Endodermal cell (in vitro differentiated cells): Measurements from ENCODE around the gene ANXA3. TPM values are rescaled to one million over a fixed set of nuclear protein-coding genes. Genes with fewer than 3 reads are reported as not detected.

Experiments used
- DNase-seq: peaks from one replicate; pipeline ENCODE4 v3.0.0-alpha.2; 2017
- H3K27ac ChIP-seq: 2 replicates; pipeline ENCODE4 v1.5.1; 2013; ENCODE audit warnings: mild to moderate bottlenecking, low read depth, low read length, moderate library complexity
- H3K27me3 ChIP-seq: 2 replicates; pipeline ENCODE4 v1.6.1; 2013; ENCODE audit warnings: mild to moderate bottlenecking, low read length, moderate library complexity; ENCODE audit not compliant: insufficient read depth, control insufficient read depth, poor library complexity, severe bottlenecking
- H3K36me3 ChIP-seq: 2 replicates; pipeline ENCODE4 v1.7.0; 2013; ENCODE audit warnings: mild to moderate bottlenecking, low read length, moderate library complexity; ENCODE audit not compliant: control insufficient read depth, insufficient read depth
- H3K4me1 ChIP-seq: one replicate; pipeline ENCODE4 v1.7.0; 2013; ENCODE audit warnings: low read length; ENCODE audit not compliant: control insufficient read depth, insufficient read depth
- H3K4me3 ChIP-seq: 2 replicates; pipeline ENCODE4 v1.5.1; 2013; ENCODE audit warnings: mild to moderate bottlenecking, low read length, moderate library complexity
- H3K9ac ChIP-seq: 2 replicates; pipeline ENCODE4 v1.6.1; 2013; ENCODE audit warnings: mild to moderate bottlenecking, low read length, moderate library complexity; ENCODE audit not compliant: poor library complexity, severe bottlenecking; ENCODE audit errors: extremely low read depth
- H3K9me3 ChIP-seq: 2 replicates; pipeline ENCODE4 v1.6.1; 2013; ENCODE audit warnings: mild to moderate bottlenecking, low read length, moderate library complexity; ENCODE audit not compliant: control insufficient read depth
- H3K27ac Mint-ChIP-seq: 2 replicates; pipeline ENCODE4 v1.8.0; 2020; ENCODE audit warnings: mixed read lengths
- H3K27me3 Mint-ChIP-seq: 2 replicates; pipeline ENCODE4 v1.8.0; 2021; ENCODE audit warnings: mild to moderate bottlenecking, mixed read lengths; ENCODE audit not compliant: insufficient read depth
- H3K36me3 Mint-ChIP-seq: 2 replicates; pipeline ENCODE4 v1.8.0; 2020; ENCODE audit warnings: low read depth, mixed read lengths
- H3K4me1 Mint-ChIP-seq: 2 replicates; pipeline ENCODE4 v1.8.0; 2020; ENCODE audit warnings: mixed read lengths
- H3K4me3 Mint-ChIP-seq: 2 replicates; pipeline ENCODE4 v1.8.0; 2020; ENCODE audit warnings: mild to moderate bottlenecking, moderate library complexity, mixed read lengths
- H3K9me3 Mint-ChIP-seq: 2 replicates; pipeline ENCODE4 v1.8.0; 2020; ENCODE audit warnings: mild to moderate bottlenecking, mixed read lengths
- CTCF ChIP-seq: fragments of 200-600 bp; sonication (generic); conservative IDR thresholded peaks from 2 replicates; pipeline ENCODE4 v1.5.0; 2021; ENCODE audit warnings: antibody characterized with exemption, mild to moderate bottlenecking
- WGBS, 2 experiments: methylation state at CpG; one replicate each; pipeline versions ENCODE4 v1.1.5 to v1.1.7; 2013; ENCODE audit warnings: missing lambda C conversion rate in 2 of 2, mixed read lengths in 1 of 2; ENCODE audit not compliant: insufficient coverage in 1 of 2, insufficient read length in 1 of 2; 5-methylcytosine and 5-hydroxymethylcytosine counted together
- total RNA-seq, 2 donors: library from RNA; stranded (reverse); fragmentation: NEBNext Ultra II Directional in 1 of 2; extraction: Animal tissue kit (Norgen Biotek cat#: 25700) in 1 of 2; gene quantifications; 2 replicates in 1 of 2; 3 replicates in 1 of 2; pipeline ENCODE4 v1.2.1, GENCODE V29; 2021

Gene ANXA3
- total RNA-seq, 2 donors from 2014 or later = 25.5 to 43.9 TPM

- WGBS, 2 experiments = 93 to 97% methylated on average over 4 of the region's 4 CpGs
- Histone ChIP-seq H3K27ac (no peak overlapping the region), H3K9ac (no peak overlapping the region), H3K9me3 (no peaks in the 10 kb centered on the region), H3K4me1 (peaks cover 7% of the 10 kb centered on the region), H3K4me3 (peak overlapping the region; percentile 37), H3K36me3 (no peaks in the 10 kb centered on the region), H3K27me3 (no peaks in the 10 kb centered on the region)
- H3K4me3 Mint-ChIP-seq = no peak overlapping the region
- DNase-seq = no peak
- H3K27ac Mint-ChIP-seq = no peak overlapping the region
- peaks cover 22% of the 10 kb centered on the region for H3K4me1 Mint-ChIP-seq
- H3K27me3 Mint-ChIP-seq = peaks cover 2% of the 10 kb centered on the region
- H3K9me3 Mint-ChIP-seq = no peaks in the 10 kb centered on the region
- no peak for TF ChIP-seq CTCF
- no peaks in the 10 kb centered on the region for H3K36me3 Mint-ChIP-seq
Observed at GRCh38 chr4:78627966-78628678, 76.6 kb downstream of the ANXA3 start.

- peaks cover 7% of the 10 kb centered on the region for H3K4me1 ChIP-seq
- peaks cover 29% of the 10 kb centered on the region for H3K4me1 Mint-ChIP-seq
- H3K9ac ChIP-seq = no peak overlapping the region
- no peak overlapping the region for H3K4me3 Mint-ChIP-seq
- H3K27ac ChIP-seq = no peak overlapping the region
- no peaks in the 10 kb centered on the region for H3K36me3 Mint-ChIP-seq
- no peak for DNase-seq
- peak overlapping the region; percentile 57 for H3K27ac Mint-ChIP-seq
- peaks cover 2% of the 10 kb centered on the region for H3K27me3 Mint-ChIP-seq
- H3K9me3 Mint-ChIP-seq = no peaks in the 10 kb centered on the region
- no peak for TF ChIP-seq CTCF
- peak overlapping the region; percentile 37 for H3K4me3 ChIP-seq
- H3K36me3 ChIP-seq = no peaks in the 10 kb centered on the region
- no peaks in the 10 kb centered on the region for H3K27me3 ChIP-seq
- H3K9me3 ChIP-seq = no peaks in the 10 kb centered on the region
- 60 to 81% methylated on average over 1 to 4 of the region's 4 CpGs for WGBS, 2 experiments
Observed at GRCh38 chr4:78629991-78630541, 78.5 kb downstream of the ANXA3 start.

DNA sequence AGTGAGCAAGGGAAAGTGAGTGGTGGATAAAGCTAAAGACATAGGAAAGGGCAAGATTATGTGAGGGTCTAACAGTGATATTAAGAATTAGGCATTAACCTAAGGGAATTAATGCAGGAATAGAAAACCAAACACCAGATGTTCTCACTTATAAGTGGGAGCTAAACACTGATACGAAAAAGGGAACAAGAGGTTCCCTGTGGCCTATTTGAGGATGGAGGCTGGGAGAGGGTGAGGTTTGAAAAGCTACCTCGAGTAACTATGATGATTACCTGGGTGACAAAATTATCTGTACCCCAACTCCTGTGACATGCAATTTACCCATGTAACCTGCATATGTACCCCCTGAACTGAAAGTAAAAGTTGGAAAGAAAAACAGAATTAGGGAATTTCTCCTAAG is 79.0 kb downstream of the ANXA3 start:
- peaks cover 7% of the 10 kb centered on the region for H3K4me1 ChIP-seq

More for the DNA sequence above, 79.0 kb downstream of the ANXA3 start:
- H3K4me3 Mint-ChIP-seq = no peak overlapping the region
- Histone ChIP-seq H3K36me3 (no peaks in the 10 kb centered on the region), H3K27me3 (no peaks in the 10 kb centered on the region), H3K9ac (no peak overlapping the region), H3K4me3 (peak overlapping the region; percentile 0), H3K9me3 (no peaks in the 10 kb centered on the region), H3K27ac (no peak overlapping the region)
- TF ChIP-seq CTCF = no peak
- no peaks in the 10 kb centered on the region for H3K9me3 Mint-ChIP-seq
- 98% methylated on average over 2 of the region's 2 CpGs; no CpG with 5 or more reads in 1 of the 2 experiments for WGBS, 2 experiments
- no peaks in the 10 kb centered on the region for H3K36me3 Mint-ChIP-seq
- peak overlapping the region; percentile 57 for H3K27ac Mint-ChIP-seq
- DNase-seq = no peak
- peaks cover 2% of the 10 kb centered on the region for H3K27me3 Mint-ChIP-seq
- peaks cover 29% of the 10 kb centered on the region for H3K4me1 Mint-ChIP-seq
